Measurements from ENCODE around the gene RGS1.

The RGS1 gene

GRCh38 chr1:192627901-192628300 lies 52.3 kb downstream of the RGS1 start:
- DNase-seq, result no peak

- no peak for DNase-seq
These were observed 53.0 kb downstream of the RGS1 start for GRCh38 chr1:192628396-192629057.

GRCh38 chr1:192629612-192630011 lies 54.0 kb downstream of the RGS1 start:
- DNase-seq, result no peak
